Measurements from ENCODE around the gene OGFR. TPM values are rescaled to one million over a fixed set of nuclear protein-coding genes. Genes with fewer than 3 reads are reported as not detected.

The OGFR gene
- total RNA-seq, 1 experiment from 2014 or later: 47.3 TPM

DNA sequence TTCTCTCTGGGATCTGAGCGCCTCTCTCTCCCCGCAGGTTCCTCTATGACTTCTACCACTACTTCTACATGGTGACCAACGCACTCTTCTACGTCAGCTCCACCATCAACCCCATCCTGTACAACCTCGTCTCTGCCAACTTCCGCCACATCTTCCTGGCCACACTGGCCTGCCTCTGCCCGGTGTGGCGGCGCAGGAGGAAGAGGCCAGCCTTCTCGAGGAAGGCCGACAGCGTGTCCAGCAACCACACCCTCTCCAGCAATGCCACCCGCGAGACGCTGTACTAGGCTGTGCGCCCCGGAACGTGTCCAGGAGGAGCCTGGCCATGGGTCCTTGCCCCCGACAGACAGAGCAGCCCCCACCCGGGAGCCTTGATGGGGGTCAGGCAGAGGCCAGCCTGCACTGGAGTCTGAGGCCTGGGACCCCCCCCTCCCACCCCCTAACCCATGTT lies 44.6 kb upstream of the OGFR start:
- Histone ChIP-seq H3K27ac (ENCODE audit: low read length) (no peak overlapping the region), H3K27me3 (ENCODE audit: control insufficient read depth, insufficient read depth, low read length) (no peaks in the 10 kb centered on the region), H3K4me1 (ENCODE audit: control insufficient read depth, insufficient read depth, low read length) (no peaks in the 10 kb centered on the region), H3K9me3 (ENCODE audit: control insufficient read depth, insufficient read depth, low read depth, low read length) (no peaks in the 10 kb centered on the region), H3K36me3 (ENCODE audit: control insufficient read depth, insufficient read depth, low read length) (no peaks in the 10 kb centered on the region), H3K4me3 (ENCODE audit: low read depth in 2 of 2, low read length in 2 of 2) (no peak overlapping the region)
- TF ChIP-seq, protein P1, sequence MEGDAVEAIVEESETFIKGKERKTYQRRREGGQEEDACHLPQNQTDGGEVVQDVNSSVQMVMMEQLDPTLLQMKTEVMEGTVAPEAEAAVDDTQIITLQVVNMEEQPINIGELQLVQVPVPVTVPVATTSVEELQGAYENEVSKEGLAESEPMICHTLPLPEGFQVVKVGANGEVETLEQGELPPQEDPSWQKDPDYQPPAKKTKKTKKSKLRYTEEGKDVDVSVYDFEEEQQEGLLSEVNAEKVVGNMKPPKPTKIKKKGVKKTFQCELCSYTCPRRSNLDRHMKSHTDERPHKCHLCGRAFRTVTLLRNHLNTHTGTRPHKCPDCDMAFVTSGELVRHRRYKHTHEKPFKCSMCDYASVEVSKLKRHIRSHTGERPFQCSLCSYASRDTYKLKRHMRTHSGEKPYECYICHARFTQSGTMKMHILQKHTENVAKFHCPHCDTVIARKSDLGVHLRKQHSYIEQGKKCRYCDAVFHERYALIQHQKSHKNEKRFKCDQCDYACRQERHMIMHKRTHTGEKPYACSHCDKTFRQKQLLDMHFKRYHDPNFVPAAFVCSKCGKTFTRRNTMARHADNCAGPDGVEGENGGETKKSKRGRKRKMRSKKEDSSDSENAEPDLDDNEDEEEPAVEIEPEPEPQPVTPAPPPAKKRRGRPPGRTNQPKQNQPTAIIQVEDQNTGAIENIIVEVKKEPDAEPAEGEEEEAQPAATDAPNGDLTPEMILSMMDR (IDR thresholded peaks at IDR 0.05): no peak
- TF ChIP-seq POLR2AphosphoS5 (IDR thresholded peaks at IDR 0.05; ENCODE audit: low read depth, low read length): no peak
- TF ChIP-seq, protein P2, sequence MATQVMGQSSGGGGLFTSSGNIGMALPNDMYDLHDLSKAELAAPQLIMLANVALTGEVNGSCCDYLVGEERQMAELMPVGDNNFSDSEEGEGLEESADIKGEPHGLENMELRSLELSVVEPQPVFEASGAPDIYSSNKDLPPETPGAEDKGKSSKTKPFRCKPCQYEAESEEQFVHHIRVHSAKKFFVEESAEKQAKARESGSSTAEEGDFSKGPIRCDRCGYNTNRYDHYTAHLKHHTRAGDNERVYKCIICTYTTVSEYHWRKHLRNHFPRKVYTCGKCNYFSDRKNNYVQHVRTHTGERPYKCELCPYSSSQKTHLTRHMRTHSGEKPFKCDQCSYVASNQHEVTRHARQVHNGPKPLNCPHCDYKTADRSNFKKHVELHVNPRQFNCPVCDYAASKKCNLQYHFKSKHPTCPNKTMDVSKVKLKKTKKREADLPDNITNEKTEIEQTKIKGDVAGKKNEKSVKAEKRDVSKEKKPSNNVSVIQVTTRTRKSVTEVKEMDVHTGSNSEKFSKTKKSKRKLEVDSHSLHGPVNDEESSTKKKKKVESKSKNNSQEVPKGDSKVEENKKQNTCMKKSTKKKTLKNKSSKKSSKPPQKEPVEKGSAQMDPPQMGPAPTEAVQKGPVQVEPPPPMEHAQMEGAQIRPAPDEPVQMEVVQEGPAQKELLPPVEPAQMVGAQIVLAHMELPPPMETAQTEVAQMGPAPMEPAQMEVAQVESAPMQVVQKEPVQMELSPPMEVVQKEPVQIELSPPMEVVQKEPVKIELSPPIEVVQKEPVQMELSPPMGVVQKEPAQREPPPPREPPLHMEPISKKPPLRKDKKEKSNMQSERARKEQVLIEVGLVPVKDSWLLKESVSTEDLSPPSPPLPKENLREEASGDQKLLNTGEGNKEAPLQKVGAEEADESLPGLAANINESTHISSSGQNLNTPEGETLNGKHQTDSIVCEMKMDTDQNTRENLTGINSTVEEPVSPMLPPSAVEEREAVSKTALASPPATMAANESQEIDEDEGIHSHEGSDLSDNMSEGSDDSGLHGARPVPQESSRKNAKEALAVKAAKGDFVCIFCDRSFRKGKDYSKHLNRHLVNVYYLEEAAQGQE (IDR thresholded peaks at IDR 0.05; ENCODE audit: insufficient read depth in 1 of 2, low read depth in 2 of 2, low read length in 1 of 2): no peak
- TF ChIP-seq TCF7L2 (IDR thresholded peaks at IDR 0.05; ENCODE audit: low read depth, low read length): no peak
- TF ChIP-seq SIN3A (IDR thresholded peaks at IDR 0.05; ENCODE audit: borderline replicate concordance, insufficient read depth, low read depth, low read length): no peak
- DNase-seq (ENCODE audit: low read depth, low spot score): no peak
- ChIA-PET POLR2A (interaction anchor here (0.6 kb wide), 1 partner anchor 281 kb away, joined by 7 read pairs; no protein-coding TSS in a partner anchor), CTCF (no interaction called here)
- in situ Hi-C loops (cut with HindIII; ENCODE audit: low pct_unique_long_range_greater_than_20kb, low sequenced_read_pairs) (no loop called here), intact Hi-C loops (cut with micrococcal nuclease; ENCODE audit: unreplicated experiment) (no loop called here)
- no TSS peak for BruUV-seq (replicated peaks)
- ATAC-seq: no peak

DNA sequence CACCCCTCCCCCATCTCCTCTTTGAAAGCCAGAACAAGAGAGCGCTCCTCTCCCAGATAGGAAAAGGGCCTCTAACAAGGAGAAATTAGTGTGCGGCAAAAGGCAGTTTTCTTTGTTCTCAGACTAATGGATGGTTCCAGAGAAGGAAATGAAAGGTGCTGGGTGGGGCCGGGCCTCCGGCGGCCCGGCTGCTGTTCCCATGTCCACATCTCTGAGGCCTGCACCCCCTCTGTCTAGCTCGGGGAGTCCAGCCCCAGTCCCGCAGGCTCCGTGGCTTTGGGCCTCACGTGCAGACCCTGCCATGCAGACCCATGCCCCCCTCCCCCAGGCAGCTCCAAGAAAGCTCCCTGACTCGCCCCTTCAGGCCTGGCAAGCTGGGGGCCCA lies 44.2 kb upstream of the OGFR start:
- TSS peak; percentile 89 for BruUV-seq (replicated peaks)
- TF ChIP-seq SIN3A (IDR thresholded peaks at IDR 0.05; ENCODE audit: borderline replicate concordance, insufficient read depth, low read depth, low read length): no peak
- no peak for TF ChIP-seq TCF7L2 (IDR thresholded peaks at IDR 0.05; ENCODE audit: low read depth, low read length)
- TF ChIP-seq, protein P1 (IDR thresholded peaks at IDR 0.05): no peak
- TF ChIP-seq POLR2AphosphoS5 (IDR thresholded peaks at IDR 0.05; ENCODE audit: low read depth, low read length): no peak
- TF ChIP-seq, protein P2 (IDR thresholded peaks at IDR 0.05; ENCODE audit: insufficient read depth in 1 of 2, low read depth in 2 of 2, low read length in 1 of 2): no peak
- Histone ChIP-seq H3K9me3 (ENCODE audit: control insufficient read depth, insufficient read depth, low read depth, low read length) (no peaks in the 10 kb centered on the region), H3K4me1 (ENCODE audit: control insufficient read depth, insufficient read depth, low read length) (no peaks in the 10 kb centered on the region), H3K36me3 (ENCODE audit: control insufficient read depth, insufficient read depth, low read length) (no peaks in the 10 kb centered on the region), H3K27ac (ENCODE audit: low read length) (no peak overlapping the region), H3K4me3 (ENCODE audit: low read depth in 2 of 2, low read length in 2 of 2) (no peak overlapping the region), H3K27me3 (ENCODE audit: control insufficient read depth, insufficient read depth, low read length) (no peaks in the 10 kb centered on the region)
- intact Hi-C loops (cut with micrococcal nuclease; ENCODE audit: unreplicated experiment) (no loop called here), in situ Hi-C loops (cut with HindIII; ENCODE audit: low pct_unique_long_range_greater_than_20kb, low sequenced_read_pairs) (no loop called here)
- ATAC-seq (no peak), DNase-seq (ENCODE audit: low read depth, low spot score) (no peak)
- ChIA-PET CTCF (no interaction called here), POLR2A (no interaction called here)
